ENCODE data around the gene ADORA2A. TPM values are rescaled to one million over a fixed set of nuclear protein-coding genes. Genes with fewer than 3 reads are reported as not detected.

The ADORA2A gene
- total RNA-seq, 1 experiment from 2014 or later = 7.6 TPM

GRCh38 chr22:24457894-24458420, 30.6 kb downstream of the ADORA2A start:
- H3K27me3 Mint-ChIP-seq (ENCODE audit: low read depth) = no peaks in the 10 kb centered on the region
- ChIA-PET CTCF (interaction anchor here (1.4 kb wide), 1 partner anchor 64 kb away, joined by 4 read pairs; no protein-coding TSS in a partner anchor), POLR2A (no interaction called here)
- H3K9me3 Mint-ChIP-seq = no peaks in the 10 kb centered on the region
- no peaks in the 10 kb centered on the region for H3K36me3 Mint-ChIP-seq
- H3K4me3 Mint-ChIP-seq = no peak overlapping the region
- H3K27ac Mint-ChIP-seq = no peak overlapping the region
- ATAC-seq (no peak), DNase-seq (ENCODE audit: low spot score) (no peak)
- TF ChIP-seq, protein P1, sequence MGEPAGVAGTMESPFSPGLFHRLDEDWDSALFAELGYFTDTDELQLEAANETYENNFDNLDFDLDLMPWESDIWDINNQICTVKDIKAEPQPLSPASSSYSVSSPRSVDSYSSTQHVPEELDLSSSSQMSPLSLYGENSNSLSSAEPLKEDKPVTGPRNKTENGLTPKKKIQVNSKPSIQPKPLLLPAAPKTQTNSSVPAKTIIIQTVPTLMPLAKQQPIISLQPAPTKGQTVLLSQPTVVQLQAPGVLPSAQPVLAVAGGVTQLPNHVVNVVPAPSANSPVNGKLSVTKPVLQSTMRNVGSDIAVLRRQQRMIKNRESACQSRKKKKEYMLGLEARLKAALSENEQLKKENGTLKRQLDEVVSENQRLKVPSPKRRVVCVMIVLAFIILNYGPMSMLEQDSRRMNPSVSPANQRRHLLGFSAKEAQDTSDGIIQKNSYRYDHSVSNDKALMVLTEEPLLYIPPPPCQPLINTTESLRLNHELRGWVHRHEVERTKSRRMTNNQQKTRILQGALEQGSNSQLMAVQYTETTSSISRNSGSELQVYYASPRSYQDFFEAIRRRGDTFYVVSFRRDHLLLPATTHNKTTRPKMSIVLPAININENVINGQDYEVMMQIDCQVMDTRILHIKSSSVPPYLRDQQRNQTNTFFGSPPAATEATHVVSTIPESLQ (CRISPR knock-in tag; IDR thresholded peaks at IDR 0.05) = no peak
- TF ChIP-seq ZNF121 (CRISPR knock-in tag; IDR thresholded peaks at IDR 0.05) = 0 out of 2 replicates have a peak, but pooled peaks have one; percentile 23
- peaks cover 11% of the 10 kb centered on the region for H3K4me1 Mint-ChIP-seq

GRCh38 chr22:24459911-24460310, 32.5 kb downstream of the ADORA2A start:
- no peaks in the 10 kb centered on the region for H3K27me3 Mint-ChIP-seq (ENCODE audit: low read depth)
- no peak for DNase-seq (ENCODE audit: low spot score)
- H3K36me3 Mint-ChIP-seq = no peaks in the 10 kb centered on the region
- POLR2A ChIA-PET = no interaction called here
- H3K4me3 Mint-ChIP-seq = no peak overlapping the region
- TF ChIP-seq RELA (CRISPR knock-in tag; IDR thresholded peaks at IDR 0.05; ENCODE audit: borderline replicate concordance) (no peak), JUN (CRISPR knock-in tag; IDR thresholded peaks at IDR 0.05) (no peak), CREM (CRISPR knock-in tag; IDR thresholded peaks at IDR 0.05) (no peak), AR (CRISPR knock-in tag; IDR thresholded peaks at IDR 0.05) (no peak), E2F4 (CRISPR knock-in tag; IDR thresholded peaks at IDR 0.05; ENCODE audit: borderline replicate concordance, low read depth) (no peak), FOXK1 (CRISPR knock-in tag; IDR thresholded peaks at IDR 0.05) (no peak), PREB (CRISPR knock-in tag; IDR thresholded peaks at IDR 0.05; ENCODE audit: borderline replicate concordance) (no peak)
- TF ChIP-seq, protein P2, sequence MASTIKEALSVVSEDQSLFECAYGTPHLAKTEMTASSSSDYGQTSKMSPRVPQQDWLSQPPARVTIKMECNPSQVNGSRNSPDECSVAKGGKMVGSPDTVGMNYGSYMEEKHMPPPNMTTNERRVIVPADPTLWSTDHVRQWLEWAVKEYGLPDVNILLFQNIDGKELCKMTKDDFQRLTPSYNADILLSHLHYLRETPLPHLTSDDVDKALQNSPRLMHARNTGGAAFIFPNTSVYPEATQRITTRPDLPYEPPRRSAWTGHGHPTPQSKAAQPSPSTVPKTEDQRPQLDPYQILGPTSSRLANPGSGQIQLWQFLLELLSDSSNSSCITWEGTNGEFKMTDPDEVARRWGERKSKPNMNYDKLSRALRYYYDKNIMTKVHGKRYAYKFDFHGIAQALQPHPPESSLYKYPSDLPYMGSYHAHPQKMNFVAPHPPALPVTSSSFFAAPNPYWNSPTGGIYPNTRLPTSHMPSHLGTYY (CRISPR knock-in tag; IDR thresholded peaks at IDR 0.05) = no peak
- no peak for ATAC-seq
- CTCF ChIA-PET = interaction anchor here (1.3 to 1.9 kb wide), 3 partner anchors 22 to 39 kb away, joined by 3 to 12 read pairs (median 6); no protein-coding TSS in a partner anchor
- H3K27ac Mint-ChIP-seq = no peak overlapping the region
- H3K9me3 Mint-ChIP-seq = no peaks in the 10 kb centered on the region
- H3K4me1 Mint-ChIP-seq = peaks cover 11% of the 10 kb centered on the region

DNA sequence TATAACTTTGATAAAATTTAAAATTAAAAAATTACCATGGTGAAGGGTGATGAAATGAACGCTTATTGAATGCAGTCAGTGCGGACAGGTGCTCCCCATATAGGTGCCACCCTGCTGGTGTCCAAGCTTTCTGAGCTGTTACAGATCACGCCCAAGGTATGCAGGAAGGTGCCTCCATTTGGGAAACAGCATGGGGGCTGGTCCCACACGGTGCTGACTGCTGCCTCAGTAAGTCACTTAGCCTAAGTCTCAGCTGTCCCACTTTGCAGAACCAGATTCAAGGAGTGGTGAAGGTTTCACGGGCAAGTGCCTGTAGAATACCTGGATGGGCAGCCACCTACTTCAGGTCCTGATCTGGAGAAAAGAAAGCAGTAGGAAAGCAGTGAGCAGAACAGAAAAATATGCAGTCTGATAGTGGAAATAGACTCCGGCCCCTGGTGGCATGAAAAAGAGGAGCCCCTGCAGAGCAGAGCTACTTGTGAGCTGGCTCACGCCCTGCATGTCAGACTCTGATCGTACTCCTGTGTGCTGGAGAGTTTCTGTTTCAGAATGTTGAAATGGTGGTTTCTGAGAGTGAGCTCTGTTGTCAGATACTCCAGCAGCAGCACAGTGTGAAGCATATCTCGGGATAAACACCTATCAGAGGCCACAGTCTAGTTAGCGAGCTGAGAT, 33.2 kb downstream of the ADORA2A start:
- Mint-ChIP-seq H3K4me1 (peaks cover 11% of the 10 kb centered on the region), H3K9me3 (no peaks in the 10 kb centered on the region), H3K36me3 (no peaks in the 10 kb centered on the region), H3K27me3 (ENCODE audit: low read depth) (no peaks in the 10 kb centered on the region), H3K4me3 (no peak overlapping the region), H3K27ac (peak overlapping the region; percentile 30; the same call in 1 of the 2 replicates)
- peak; percentile 44 for ATAC-seq
- CTCF ChIA-PET = interaction anchor here (1.0 to 1.9 kb wide), 5 partner anchors 14 to 42 kb away, joined by 3 to 12 read pairs (median 4); no protein-coding TSS in a partner anchor
- DNase-seq (ENCODE audit: low spot score) = no peak
- POLR2A ChIA-PET = no interaction called here
- no peak for TF ChIP-seq HMGXB4 (CRISPR knock-in tag; IDR thresholded peaks at IDR 0.05)
- no peak for TF ChIP-seq NR2C2 (CRISPR knock-in tag; IDR thresholded peaks at IDR 0.05)
- TF ChIP-seq CREM (CRISPR knock-in tag; IDR thresholded peaks at IDR 0.05) = no peak
- no peak for TF ChIP-seq ATF1 (CRISPR knock-in tag; IDR thresholded peaks at IDR 0.05)
- TF ChIP-seq ATF3 (CRISPR knock-in tag; conservative IDR thresholded peaks at IDR 0.05) = no peak
- TF ChIP-seq ZNF138 (CRISPR knock-in tag; conservative IDR thresholded peaks at IDR 0.05) = no peak
- TF ChIP-seq ETV6 (CRISPR knock-in tag; IDR thresholded peaks at IDR 0.05) = no peak
- no peak for TF ChIP-seq IRF2 (CRISPR knock-in tag; IDR thresholded peaks at IDR 0.05; ENCODE audit: borderline replicate concordance, low read depth)
- TF ChIP-seq GRHL2 (CRISPR knock-in tag; IDR thresholded peaks at IDR 0.05; ENCODE audit: insufficient replicate concordance, severe bottlenecking) = no peak
- TF ChIP-seq JAZF1 (CRISPR knock-in tag; IDR thresholded peaks at IDR 0.05) = no peak

Measured in WTC11 (cell line).